CD1c-positive myeloid dendritic cell (primary cell): ENCODE measurements around the gene SLC47A2.

ENCODE experiments used
- DNase-seq: peaks from one replicate; pipeline ENCODE4 v3.0.0-alpha.2; 2016; ENCODE audit errors: extremely low spot score

The SLC47A2 gene

GRCh38 chr17:19644493-19645210 is 71.7 kb downstream of the SLC47A2 start:
- no peak for DNase-seq

- DNase-seq, result no peak
Measured at GRCh38 chr17:19642373-19642893, 74.0 kb downstream of the SLC47A2 start.

GRCh38 chr17:19641687-19642372 is 74.6 kb downstream of the SLC47A2 start:
- no peak for DNase-seq

GRCh38 chr17:19631905-19632304 is 84.5 kb downstream of the SLC47A2 start:
- no peak for DNase-seq

GRCh38 chr17:19630661-19631060 is 85.7 kb downstream of the SLC47A2 start:
- no peak for DNase-seq

- no peak for DNase-seq
Measured at GRCh38 chr17:19630035-19630434, 86.3 kb downstream of the SLC47A2 start.

- DNase-seq, result no peak
Measured at GRCh38 chr17:19629449-19629848, 86.9 kb downstream of the SLC47A2 start.
